Breast epithelium (tissue), 3 donors: ENCODE results near the gene GHRL.

Experiments used
- CTCF ChIP-seq, 3 donors: fragments of 450-650 bp; IDR thresholded peaks; one replicate each; pipeline ENCODE4 v1.5.1; 2016 to 2017; ENCODE audit warnings: antibody characterized with exemption in 3 of 3, mild to moderate bottlenecking in 3 of 3, moderate library complexity in 3 of 3
- POLR2A ChIP-seq: fragments of 450-650 bp; IDR thresholded peaks from one replicate; pipeline ENCODE4 v1.6.1; 2016; ENCODE audit warnings: antibody characterized with exemption, mild to moderate bottlenecking, moderate library complexity
- POLR2AphosphoS5 ChIP-seq, 3 donors: sonication (generic); formaldehyde crosslinking; IDR thresholded peaks; one replicate each; pipeline ENCODE4 v1.6.1; 2017; ENCODE audit warnings: antibody characterized with exemption in 3 of 3

GRCh38 chr3:10317311-10317960, 24.7 kb upstream of the GHRL start:
- TF ChIP-seq CTCF (IDR thresholded peaks at IDR 0.05): no peak
- no peak for TF ChIP-seq POLR2A
- TF ChIP-seq POLR2AphosphoS5 (IDR thresholded peaks at IDR 0.05): no peak
